Measurements from ENCODE around the gene PEPD. TPM values are rescaled to one million over a fixed set of nuclear protein-coding genes. Genes with fewer than 3 reads are reported as not detected.

PEPD gene
- total and polyA plus RNA-seq, 2 donors (not counting 3 experiments of a cell fraction or from before 2014, with no cell fraction given): 73.7 to 126 TPM

GRCh38 chr19:33545217-33545981, 23.8 kb upstream of the PEPD start:
- dilution Hi-C loops (cut with MboI; ENCODE audit: extremely low pct_ligation_motif_present, low sequenced_read_pairs): no loop called here
- CTCF ChIA-PET: no interaction called here

More at GRCh38 chr19:33545217-33545981, 23.8 kb upstream of the PEPD start:
- no peak overlapping the region for H3K27ac ChIP-seq (ENCODE audit: insufficient read depth, low read depth, low read length)
- no peaks in the 10 kb centered on the region for H3K9me3 ChIP-seq (replicated peaks; ENCODE audit: control insufficient read depth, insufficient read depth, low read length)
- no peaks in the 10 kb centered on the region for H3K27me3 ChIP-seq (ENCODE audit: control insufficient read depth in 2 of 2, insufficient read depth in 2 of 2, low read length in 2 of 2)
- no peak overlapping the region for H3K4me2 ChIP-seq (ENCODE audit: insufficient read depth, low read length)
- H2AFZ ChIP-seq (ENCODE audit: low read depth, low read length): no peak overlapping the region
- DNase-seq (ENCODE audit: low read depth, low spot score): no peak
- intact Hi-C loops (cut with micrococcal nuclease): no loop called here
- FAIRE-seq: no peak
- no peak overlapping the region for H3K9ac ChIP-seq (replicated peaks; ENCODE audit: extremely low read depth, insufficient read depth, low read length)
- POLR2A ChIA-PET: no interaction called here
- no peak overlapping the region for H3K4me3 ChIP-seq (replicated peaks in 1 of 3; ENCODE audit: insufficient read depth in 1 of 3, low read depth in 1 of 3, low read length in 3 of 3)
- no peaks in the 10 kb centered on the region for H3K4me1 ChIP-seq (ENCODE audit: control insufficient read depth, extremely low read depth, insufficient read depth, low read length)
- no peaks in the 10 kb centered on the region for H3K79me2 ChIP-seq (ENCODE audit: control insufficient read depth, insufficient read depth, low read length)
- H4K20me1 ChIP-seq (replicated peaks; ENCODE audit: control insufficient read depth, extremely low read depth, insufficient read depth, low read length): no peaks in the 10 kb centered on the region
- TF ChIP-seq FOS (IDR thresholded peaks at IDR 0.05; ENCODE audit: borderline replicate concordance, insufficient read depth, low read length): no peak
- no peak for TF ChIP-seq POLR2A (IDR thresholded peaks at IDR 0.05; ENCODE audit: low read depth, low read length)
- no peak for TF ChIP-seq CTCF (IDR thresholded peaks at IDR 0.05; ENCODE audit: extremely low read depth in 1 of 2, insufficient read depth in 1 of 2, low read depth in 1 of 2, low read length in 2 of 2)
- TF ChIP-seq JUN (IDR thresholded peaks at IDR 0.05; ENCODE audit: borderline replicate concordance, insufficient read depth, insufficient read length, low read depth): no peak
- TF ChIP-seq POLR2AphosphoS5 (IDR thresholded peaks at IDR 0.05; ENCODE audit: insufficient read depth, low read depth, low read length): no peak
- no peak for TF ChIP-seq EZH2 (IDR thresholded peaks at IDR 0.05; ENCODE audit: borderline replicate concordance, low read depth, low read length, severe bottlenecking)
- no peaks in the 10 kb centered on the region for H3K36me3 ChIP-seq (ENCODE audit: control insufficient read depth in 2 of 2, extremely low read depth in 1 of 2, insufficient read depth in 2 of 2, low read length in 2 of 2)
- BruUV-seq (replicated peaks): no TSS peak
- no peaks in the 10 kb centered on the region for H3K9me1 ChIP-seq (replicated peaks; ENCODE audit: control insufficient read depth, extremely low read depth, insufficient read depth, low read length)
